SK-N-SH (cell line): ENCODE data around the gene DLG4.

Experiments used
- CHD2 ChIP-seq: fragments of 150-350 bp; IDR thresholded peaks from 2 replicates; pipeline ENCODE4 v1.6.1; 2018; ENCODE audit warnings: low read length; ENCODE audit not compliant: partially characterized antibody
- POLR2AphosphoS5 ChIP-seq: IDR thresholded peaks from 2 replicates; pipeline ENCODE4 v1.6.1; 2012; ENCODE audit warnings: low read depth, low read length
- TEAD4 ChIP-seq: IDR thresholded peaks from 2 replicates; pipeline ENCODE4 v1.4.0; 2012; ENCODE audit warnings: mild to moderate bottlenecking, borderline replicate concordance; ENCODE audit not compliant: insufficient read depth
- TF ChIP-seq, protein P1 (sequence below): fragments of 200-600 bp; sonication (generic); IDR thresholded peaks from 2 replicates; pipeline ENCODE4 v1.6.1; 2017; ENCODE audit warnings: antibody characterized with exemption, mild to moderate bottlenecking, moderate library complexity
- TF ChIP-seq, protein P2 (sequence below): IDR thresholded peaks from 2 replicates; pipeline ENCODE4 v1.4.0; 2012; ENCODE audit warnings: low read depth
- TF ChIP-seq, protein P3 (sequence below): fragments of 150-350 bp; IDR thresholded peaks from 2 replicates; pipeline ENCODE4 v1.6.1; 2016; ENCODE audit warnings: mild to moderate bottlenecking, low read depth, low read length

DNA sequence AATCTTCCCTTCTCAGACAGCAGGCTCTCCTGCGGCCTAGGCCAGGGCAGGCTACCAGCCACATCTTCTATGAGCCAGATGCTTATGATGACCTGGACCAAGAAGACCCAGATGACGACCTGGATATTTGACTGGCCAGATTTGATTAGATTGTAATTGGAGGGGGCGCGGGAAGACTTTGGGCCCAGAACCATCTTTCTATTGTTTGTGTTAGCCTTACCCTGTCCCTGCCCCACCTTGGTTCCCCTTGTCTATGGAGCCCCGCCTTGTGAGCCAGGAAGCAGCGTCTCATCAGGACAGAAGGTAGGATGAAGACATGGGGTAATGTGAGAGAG, 39.9 kb upstream of the DLG4 start:
- TF ChIP-seq, protein P1, sequence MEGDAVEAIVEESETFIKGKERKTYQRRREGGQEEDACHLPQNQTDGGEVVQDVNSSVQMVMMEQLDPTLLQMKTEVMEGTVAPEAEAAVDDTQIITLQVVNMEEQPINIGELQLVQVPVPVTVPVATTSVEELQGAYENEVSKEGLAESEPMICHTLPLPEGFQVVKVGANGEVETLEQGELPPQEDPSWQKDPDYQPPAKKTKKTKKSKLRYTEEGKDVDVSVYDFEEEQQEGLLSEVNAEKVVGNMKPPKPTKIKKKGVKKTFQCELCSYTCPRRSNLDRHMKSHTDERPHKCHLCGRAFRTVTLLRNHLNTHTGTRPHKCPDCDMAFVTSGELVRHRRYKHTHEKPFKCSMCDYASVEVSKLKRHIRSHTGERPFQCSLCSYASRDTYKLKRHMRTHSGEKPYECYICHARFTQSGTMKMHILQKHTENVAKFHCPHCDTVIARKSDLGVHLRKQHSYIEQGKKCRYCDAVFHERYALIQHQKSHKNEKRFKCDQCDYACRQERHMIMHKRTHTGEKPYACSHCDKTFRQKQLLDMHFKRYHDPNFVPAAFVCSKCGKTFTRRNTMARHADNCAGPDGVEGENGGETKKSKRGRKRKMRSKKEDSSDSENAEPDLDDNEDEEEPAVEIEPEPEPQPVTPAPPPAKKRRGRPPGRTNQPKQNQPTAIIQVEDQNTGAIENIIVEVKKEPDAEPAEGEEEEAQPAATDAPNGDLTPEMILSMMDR = no peak
- TF ChIP-seq, protein P2, sequence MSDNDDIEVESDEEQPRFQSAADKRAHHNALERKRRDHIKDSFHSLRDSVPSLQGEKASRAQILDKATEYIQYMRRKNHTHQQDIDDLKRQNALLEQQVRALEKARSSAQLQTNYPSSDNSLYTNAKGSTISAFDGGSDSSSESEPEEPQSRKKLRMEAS = no peak
- TF ChIP-seq, protein P3, sequence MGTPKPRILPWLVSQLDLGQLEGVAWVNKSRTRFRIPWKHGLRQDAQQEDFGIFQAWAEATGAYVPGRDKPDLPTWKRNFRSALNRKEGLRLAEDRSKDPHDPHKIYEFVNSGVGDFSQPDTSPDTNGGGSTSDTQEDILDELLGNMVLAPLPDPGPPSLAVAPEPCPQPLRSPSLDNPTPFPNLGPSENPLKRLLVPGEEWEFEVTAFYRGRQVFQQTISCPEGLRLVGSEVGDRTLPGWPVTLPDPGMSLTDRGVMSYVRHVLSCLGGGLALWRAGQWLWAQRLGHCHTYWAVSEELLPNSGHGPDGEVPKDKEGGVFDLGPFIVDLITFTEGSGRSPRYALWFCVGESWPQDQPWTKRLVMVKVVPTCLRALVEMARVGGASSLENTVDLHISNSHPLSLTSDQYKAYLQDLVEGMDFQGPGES = no peak
- TF ChIP-seq CHD2 (no peak), POLR2AphosphoS5 (no peak), TEAD4 (no peak)
